Measurements from ENCODE around the gene AFDN.

The AFDN gene

DNA sequence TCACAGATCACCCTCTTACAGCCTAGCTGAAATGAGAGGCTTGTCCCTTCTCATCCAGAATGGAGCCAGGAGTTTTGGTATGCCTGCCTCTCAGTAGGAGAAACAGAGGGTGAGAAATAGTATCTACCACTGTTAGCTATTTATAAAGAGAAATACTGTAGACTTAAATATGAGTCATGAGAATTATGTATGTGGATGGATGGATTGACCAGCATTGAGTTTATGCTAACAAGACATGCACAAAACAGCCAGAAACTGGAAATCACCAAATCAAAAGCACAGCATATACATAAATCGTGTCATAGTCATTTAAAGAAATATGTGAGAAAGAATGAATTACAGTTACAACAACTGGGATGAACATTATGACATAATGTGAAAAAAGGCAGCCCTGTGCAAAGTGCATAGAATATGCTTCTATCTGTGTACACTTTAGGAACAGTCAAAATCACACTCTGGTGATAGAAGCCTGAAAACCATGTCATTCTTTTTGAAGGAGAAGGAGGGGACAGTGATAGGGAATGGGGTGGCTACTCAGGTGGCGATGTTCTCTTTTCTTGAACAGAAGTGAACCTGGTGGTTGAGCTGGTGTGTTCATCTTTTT is 90.9 kb downstream of the AFDN start:
- FAIRE-seq (no peak), DNase-seq (ENCODE audit: insufficient read length, low spot score) (no peak)

DNA sequence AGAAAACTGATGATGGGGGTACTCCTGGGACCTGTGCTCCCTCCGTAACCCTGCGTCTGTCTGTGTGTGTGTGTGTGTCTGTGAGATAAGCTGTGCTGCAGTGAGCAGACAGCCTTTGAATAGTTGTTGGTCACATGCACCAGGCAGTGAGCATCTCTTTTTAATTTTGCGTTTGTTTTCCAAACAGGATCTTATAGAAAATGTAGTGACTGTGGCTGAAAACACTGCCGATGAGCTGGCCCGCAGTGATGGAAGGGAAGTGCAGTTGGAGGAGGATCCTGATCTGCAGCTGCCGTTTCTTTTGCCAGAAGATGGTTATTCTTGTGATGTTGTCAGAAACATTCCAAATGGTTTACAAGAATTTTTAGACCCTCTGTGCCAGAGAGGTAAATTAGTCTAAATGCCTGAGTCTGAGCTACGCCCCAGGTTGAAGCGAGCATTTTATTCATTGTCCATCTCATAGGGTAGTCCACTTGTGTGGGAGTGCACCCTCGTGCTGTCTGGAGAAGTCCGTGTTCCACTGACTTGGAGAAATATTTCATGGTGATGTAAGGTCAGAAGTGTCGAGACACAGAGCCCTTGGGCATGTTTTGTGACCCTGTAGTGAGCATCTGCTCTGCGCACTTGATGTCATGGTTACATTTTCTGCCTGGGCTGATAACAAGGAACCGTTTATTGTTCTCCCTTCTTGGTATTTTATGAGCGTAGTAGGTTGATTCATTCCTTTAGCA is 92.0 kb downstream of the AFDN start:
- no peak for DNase-seq (ENCODE audit: insufficient read length, low spot score)
- no peak for FAIRE-seq

GRCh38 chr6:167919349-167919748 is 92.6 kb downstream of the AFDN start:
- no peak for FAIRE-seq
- no peak for DNase-seq (ENCODE audit: insufficient read length, low spot score)

DNA sequence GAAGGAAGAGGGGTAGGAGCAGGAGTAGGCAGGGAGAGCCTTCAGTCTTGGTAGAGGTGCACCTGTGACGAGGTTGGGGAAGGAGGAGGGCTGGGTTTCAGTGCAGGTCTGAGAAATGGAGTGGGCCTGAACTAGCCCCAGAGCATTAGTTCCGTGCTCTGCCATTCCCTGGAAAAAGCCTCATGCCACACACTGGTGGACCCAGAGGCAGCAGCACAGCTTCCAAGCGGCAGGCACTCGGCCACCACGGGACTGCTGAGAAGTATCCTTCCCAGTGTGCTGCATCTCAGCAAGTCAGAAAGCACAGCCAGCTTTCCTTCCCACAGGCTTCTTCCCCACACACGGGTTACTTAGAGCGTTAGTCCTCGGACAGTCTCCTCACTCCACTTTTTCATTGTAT is 93.5 kb downstream of the AFDN start:
- no peak for FAIRE-seq
- DNase-seq (ENCODE audit: insufficient read length, low spot score) = no peak

GRCh38 chr6:167921831-167922230 is 95.1 kb downstream of the AFDN start:
- no peak for FAIRE-seq

DNA sequence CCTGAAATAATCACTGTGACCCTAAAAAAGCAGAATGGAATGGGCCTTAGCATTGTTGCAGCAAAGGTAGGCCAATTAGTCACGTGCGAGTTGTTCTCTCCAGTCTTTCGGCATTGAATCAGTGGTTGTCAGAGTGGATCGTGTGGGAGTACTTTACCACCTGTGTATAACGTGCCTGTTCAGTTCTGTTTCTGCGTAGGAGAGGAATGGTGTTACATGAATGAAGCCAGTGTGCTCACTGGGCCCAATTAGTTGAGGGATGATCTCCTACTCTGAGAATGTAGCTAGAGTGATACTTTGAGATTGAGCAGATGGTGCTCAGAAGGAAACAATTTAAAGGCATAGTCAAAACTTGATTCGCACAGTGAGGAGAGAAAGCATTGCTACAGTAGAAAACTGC is 98.3 kb downstream of the AFDN start:
- FAIRE-seq = no peak

More at GRCh38 chr6:167921831-167922230, 95.1 kb downstream of the AFDN start:
- no peak for DNase-seq (ENCODE audit: insufficient read length, low spot score)

GRCh38 chr6:167927246-167927645 is 100.5 kb downstream of the AFDN start:
- FAIRE-seq (no peak), DNase-seq (ENCODE audit: insufficient read length, low spot score) (no peak)

More for the DNA sequence above, 98.3 kb downstream of the AFDN start:
- DNase-seq (ENCODE audit: insufficient read length, low spot score) = no peak

DNA sequence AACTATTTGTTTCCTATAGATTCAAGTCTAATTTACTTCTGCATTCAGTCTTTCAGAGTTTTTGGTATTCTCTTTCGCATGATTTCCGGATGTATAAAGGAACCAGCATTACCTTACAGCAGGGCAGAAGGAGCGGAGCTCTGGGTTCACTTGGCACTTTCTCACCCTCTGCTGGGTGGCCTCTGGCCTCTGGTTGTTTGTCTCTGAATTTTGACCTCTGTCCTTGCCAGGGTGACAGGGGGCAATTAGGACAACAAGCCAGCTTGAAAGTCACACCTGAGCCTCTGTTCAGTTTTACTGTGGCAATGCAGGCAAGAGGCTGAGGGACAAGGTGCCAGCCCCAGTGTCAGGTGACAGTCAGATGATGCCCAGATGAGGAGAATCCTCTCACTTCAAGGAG is 101.4 kb downstream of the AFDN start:
- FAIRE-seq = no peak
- no peak for DNase-seq (ENCODE audit: insufficient read length, low spot score)

- DNase-seq (ENCODE audit: insufficient read length, low spot score) (no peak), FAIRE-seq (no peak)
Observed at GRCh38 chr6:167930295-167930694, 103.6 kb downstream of the AFDN start.

DNA sequence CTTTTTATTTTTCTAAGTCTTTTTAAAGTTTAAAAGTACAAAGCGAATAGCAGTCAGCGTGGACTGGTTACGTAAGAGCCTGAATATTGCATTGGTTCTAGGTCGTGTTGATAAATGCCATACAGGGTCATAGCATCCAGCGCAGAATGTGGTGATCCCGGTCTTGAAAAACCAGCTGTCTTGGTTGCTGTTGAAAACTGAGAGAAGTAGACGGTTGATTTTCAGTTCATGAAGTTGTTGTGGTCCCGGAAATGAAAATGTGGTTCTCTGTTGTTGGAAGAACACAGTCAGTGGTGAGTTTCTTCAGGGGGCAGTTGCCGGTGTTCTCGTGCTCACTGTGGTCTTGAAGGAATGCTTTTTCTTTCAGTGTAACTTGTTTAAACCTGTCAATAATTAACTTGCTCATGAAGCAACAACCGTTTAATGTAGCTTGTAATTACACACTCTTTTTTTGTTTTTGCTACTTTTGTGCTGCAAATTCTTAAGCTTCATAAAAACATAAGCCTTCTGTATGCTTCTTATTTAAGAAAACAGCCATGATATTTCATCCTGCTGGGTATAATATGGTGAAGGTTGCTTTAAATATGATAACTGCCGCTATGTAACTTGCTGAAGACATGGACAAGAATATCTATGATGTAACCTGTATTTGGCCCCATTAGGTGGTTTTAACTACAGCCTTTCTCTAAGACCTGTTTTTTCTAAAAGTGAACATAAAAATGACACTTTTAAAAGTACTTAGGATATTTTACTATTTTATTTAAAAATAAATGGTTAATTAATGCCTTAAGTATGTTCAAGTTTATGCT is 106.0 kb downstream of the AFDN start:
- DNase-seq (ENCODE audit: insufficient read length, low spot score) (no peak), FAIRE-seq (no peak)

- FAIRE-seq (no peak), DNase-seq (ENCODE audit: insufficient read length, low spot score) (no peak)
Observed at GRCh38 chr6:167933290-167933689, 106.6 kb downstream of the AFDN start.

DNA sequence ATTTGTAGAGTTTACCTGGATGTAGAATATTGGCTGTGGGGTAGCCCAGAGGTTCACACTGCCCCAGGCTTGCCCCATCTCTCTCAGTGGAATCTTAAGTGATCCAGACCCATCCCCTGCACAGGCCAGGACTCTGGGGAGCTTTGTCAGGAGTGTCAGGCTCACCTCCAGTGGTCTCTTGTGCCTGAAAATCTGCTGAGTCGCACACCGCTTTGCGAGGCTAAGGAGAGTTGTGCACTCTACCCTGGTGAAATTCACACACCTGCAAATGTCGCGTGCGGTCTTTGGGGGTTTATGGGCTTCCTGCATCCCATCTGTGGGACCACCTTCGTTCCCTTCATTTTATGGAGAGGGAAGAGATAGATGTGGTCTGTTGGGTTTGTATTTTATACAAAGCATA is 107.1 kb downstream of the AFDN start:
- DNase-seq (ENCODE audit: insufficient read length, low spot score) (no peak), FAIRE-seq (no peak)

GRCh38 chr6:167934426-167934864 is 107.7 kb downstream of the AFDN start:
- no peak for FAIRE-seq
- no peak for DNase-seq (ENCODE audit: insufficient read length, low spot score)

DNA sequence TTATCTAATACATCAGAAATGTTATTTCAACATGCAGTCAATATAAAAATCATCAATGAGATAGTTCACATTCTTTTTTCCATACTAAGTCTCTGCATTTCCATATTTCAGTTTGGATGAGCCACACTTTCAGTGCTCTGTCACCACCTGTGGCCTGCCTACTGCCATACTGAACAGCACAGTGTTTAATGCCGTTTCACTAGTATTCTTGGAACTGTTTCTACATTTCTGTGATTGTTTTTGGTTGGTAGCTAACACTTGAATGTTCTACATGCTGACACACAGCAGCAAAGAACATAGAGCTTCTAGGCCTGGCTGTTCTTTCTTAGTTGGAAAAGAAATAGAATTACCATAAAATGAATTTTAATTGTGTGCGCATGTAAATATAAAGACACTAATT is 109.3 kb downstream of the AFDN start:
- FAIRE-seq = no peak
- no peak for DNase-seq (ENCODE audit: insufficient read length, low spot score)

- FAIRE-seq (no peak), DNase-seq (ENCODE audit: insufficient read length, low spot score) (no peak)
Observed at GRCh38 chr6:167937301-167937700, 110.6 kb downstream of the AFDN start.

DNA sequence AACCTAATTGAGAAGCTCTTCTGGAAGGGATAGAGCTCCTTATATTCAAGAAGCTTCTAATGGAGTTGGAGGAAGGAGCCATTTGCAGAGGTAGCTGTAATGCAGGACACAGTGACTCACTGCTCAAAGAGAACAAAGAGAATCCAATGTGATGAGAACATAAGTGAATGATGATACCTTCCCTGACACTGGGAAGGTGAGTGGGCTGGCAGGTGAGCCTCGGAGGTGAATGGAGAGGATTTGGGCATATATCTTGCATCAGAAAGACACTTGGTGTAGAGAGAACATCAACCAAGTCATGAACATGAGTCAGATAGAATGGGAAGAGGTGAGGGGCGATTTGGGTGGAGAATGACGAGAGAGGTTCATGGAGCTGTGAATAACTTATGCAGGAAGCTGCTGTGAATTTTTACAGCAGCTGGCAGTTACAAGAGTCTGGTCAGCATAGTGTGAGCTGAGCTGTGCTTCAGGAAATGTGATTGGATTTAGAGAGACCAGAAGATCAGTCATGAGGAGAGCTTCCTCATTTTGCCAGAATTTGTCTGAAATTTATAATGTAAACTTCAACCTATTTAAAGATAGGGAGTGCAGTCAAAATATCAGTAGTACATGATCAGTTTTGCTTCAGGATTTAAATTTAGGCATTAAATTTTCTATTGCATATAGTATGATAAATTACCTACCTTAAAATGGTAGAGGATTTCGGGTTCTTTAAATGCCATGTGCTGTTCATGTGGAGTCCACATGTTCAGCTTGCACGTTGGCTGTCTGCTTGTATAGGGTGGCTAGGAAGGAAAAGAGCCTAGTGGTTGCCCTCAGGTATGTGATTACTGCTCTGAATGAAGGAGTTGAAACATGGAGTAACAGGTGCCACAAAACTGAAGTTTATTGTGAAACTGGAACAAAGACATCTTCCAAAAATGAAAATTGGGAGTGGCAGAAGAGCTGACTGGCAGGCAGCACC is 111.5 kb downstream of the AFDN start:
- FAIRE-seq = no peak

GRCh38 chr6:167941822-167942221 is 115.1 kb downstream of the AFDN start:
- DNase-seq (ENCODE audit: insufficient read length, low spot score) (no peak), FAIRE-seq (no peak)

More for the DNA sequence above, 111.5 kb downstream of the AFDN start:
- no peak for DNase-seq (ENCODE audit: insufficient read length, low spot score)

DNA sequence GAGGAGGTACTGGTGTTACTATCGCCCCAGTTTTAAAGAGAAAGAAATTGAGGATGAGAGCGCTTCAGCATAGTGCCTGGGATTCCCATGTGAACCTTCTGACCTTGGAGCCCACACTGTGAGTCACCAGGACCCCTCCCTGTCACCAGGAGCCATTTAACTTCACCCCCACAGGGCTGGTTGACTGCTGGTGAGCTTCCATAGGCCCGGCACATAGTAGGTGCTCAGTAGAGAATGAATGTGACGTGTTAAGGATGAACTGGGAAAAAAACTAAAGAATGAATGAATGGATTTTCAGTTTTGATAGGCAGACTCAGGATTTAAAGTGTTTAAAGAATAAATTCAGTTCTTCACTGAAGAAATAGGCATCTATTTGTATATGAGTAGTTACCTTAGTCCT is 117.4 kb downstream of the AFDN start:
- FAIRE-seq = no peak
- no peak for DNase-seq (ENCODE audit: insufficient read length, low spot score)

DNA sequence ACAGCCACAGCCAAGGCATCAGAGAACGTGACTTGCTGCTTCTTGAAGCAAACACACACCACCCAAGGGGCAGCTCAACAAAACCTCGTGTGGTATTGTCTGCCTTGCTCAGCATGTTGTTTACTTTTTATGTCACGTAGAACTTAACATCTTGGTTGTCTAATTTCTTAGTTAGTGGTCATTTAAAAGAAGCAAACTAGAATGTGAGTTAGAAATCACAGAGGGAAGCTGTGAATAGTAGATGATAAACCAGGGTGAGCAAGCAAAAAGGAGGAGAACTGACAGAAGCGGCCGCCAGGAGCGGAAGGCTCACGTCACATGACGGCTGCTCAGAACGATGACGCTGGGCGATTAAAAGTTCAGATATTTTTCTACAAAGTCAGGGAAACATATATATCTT is 119.3 kb downstream of the AFDN start:
- no peak for DNase-seq (ENCODE audit: insufficient read length, low spot score)
- no peak for FAIRE-seq

- DNase-seq (ENCODE audit: insufficient read length, low spot score) (no peak), FAIRE-seq (no peak)
Observed at GRCh38 chr6:167946604-167947003, 119.9 kb downstream of the AFDN start.

GRCh38 chr6:167947716-167948115 is 121.0 kb downstream of the AFDN start:
- no peak for DNase-seq (ENCODE audit: insufficient read length, low spot score)
- FAIRE-seq = no peak

Data from GM19239 (cell line).